HG03354 (cell line): ENCODE measurements around the gene ZSWIM5.
"Not testable (repeated sequence)": the region's sequence is repeated elsewhere in the genome, so short reads cannot be mapped to it uniquely, and the experiment has no call there.

Experiments
- ATAC-seq: cut with Tn5 transposase; IDR thresholded peaks from one replicate; pipeline ENCODE4 v1.9.1; 2021; ENCODE audit warnings: mild to moderate bottlenecking; ENCODE audit not compliant: unreplicated experiment, poor library complexity, severe bottlenecking

ZSWIM5 gene

DNA sequence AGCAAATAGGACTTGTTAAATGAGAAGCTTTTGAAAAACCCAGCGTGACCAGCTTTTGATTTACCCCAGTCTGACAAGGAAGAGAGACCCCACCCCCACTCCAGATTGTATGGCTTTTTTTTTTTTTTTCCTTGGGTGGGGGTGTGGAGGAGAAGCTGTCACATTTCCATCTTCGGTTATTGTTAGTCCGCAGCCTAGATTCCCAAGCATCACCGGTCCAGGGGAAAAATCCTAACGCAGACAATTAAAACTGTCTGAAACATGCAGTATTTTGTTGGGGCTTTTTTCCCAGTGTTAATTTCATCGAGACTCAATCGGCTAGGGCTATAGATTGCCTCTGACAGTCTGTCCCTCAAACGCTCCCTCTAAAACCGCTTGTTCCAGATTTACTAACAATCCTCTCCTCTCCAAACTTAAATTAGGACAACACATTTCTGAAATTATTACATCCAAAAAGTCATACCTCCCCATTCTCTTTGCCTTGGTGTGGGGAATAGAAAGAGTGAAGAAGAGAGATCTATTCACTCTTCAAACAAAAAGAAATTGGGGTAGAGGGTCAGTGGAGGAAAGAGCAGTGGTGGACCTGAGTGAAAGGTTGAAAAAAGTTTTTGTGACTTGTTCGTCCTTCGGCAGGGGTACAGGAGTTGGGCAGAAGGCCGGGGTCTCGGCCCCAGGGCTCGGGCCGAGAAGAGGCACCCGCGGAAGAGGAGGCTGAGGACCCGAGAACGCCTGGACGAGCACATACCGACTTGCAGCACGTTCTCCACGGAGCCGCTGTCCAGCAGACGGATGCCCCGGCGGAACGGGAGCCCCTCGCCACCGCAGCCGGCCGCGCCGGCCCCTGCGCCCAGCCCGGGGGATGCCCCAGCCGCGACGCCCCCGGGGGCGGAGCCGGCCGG is 1.1 kb downstream of the ZSWIM5 start:
- peak; percentile 27 for ATAC-seq

DNA sequence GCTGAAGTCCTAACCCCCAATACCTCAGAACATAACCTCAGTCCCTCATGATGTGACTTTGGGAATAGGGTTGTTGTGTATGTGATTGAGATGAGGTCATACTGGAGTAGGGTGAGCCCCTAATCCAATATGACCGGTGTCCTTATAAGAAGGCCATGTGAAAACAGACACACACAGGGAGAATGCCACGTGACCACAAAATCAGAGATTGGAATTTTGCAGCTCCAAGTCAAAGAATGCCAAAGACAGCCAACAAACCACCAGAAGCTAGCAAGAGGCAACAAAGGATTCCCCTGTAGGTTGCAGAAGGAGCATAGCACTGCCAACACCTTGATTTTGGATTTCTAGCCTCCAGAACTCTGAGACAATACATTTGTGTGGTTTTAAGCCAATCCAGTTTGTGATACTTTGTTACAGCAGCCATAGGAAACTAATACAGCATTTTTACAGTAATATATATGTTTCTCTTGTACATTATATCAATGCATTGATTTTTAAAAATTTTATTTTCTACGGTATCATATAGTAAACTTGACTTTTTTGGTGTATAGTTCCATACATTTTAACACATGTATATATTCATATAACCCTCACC is 5.4 kb downstream of the ZSWIM5 start:
- ATAC-seq: no peak

DNA sequence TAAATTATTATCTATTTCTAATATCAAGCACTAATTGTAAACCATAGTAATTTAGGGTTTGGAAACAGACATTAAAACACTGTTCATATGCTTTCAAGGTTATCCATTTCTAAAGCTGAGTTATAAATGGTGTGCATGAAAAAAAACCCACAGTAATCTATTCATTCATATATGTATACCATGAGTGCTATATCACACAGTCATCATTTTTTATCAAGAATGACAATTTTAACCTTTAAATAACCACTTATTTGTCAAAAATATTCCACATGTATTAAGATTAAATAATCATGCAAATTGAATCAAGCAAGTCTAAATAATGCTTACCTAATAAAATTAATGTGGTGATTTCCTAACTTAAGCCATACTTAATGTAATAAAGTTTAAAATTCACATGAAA is 6.0 kb downstream of the ZSWIM5 start:
- no peak for ATAC-seq

DNA sequence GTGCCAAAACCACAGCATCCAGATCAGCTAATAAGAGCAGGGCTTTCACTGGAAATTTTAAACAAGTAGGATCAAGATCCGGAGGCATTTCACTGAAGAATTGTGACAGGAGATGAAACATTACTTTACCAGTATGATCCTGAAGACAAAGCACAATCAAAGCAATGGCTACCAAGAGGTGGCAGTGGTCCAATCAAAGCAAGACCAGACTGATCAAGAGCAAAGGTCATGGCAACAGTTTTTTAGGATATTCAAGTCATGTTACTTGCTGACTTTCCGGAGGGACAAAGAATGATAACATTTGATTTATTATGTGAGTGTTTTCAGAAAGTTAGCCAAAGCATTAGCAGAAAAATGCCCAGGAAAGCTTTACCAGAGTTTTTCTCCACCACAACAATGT is 8.2 kb downstream of the ZSWIM5 start:
- no peak for ATAC-seq

DNA sequence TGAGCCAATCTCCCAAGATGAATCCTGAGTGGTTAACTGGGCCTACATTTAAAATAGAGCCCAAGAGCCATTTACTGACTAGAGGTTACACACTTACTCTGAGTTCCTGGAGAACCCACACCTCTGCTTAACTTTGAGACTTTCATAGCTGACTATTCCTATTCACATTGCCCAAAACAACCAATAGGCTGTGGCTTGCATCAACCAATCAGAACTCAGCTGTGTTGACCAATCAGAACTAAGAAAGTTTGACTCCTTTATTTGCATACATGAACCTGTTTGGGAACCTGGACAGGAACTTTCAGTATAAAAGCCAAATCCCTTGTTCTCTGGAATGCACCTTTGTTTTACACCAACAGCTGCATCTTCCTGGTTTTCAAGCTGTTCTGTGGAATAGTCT is 9.5 kb downstream of the ZSWIM5 start:
- no peak for ATAC-seq

DNA sequence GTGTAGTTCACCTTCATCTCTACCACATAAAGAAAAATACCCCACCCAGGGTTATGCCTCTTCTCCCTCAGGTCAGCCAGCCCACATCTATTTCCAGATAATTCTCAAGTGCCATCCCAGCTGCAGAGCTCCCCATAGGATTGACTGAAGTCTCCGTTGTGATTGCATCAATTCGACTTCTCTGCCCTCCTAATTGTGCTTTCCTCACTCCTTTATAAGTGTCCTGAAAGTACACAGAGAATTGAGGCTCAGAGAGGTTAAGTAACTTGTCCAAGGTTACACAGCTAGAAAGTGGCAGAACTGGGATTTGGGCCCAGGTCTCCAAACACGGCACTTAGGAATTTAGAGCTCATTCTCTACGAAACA is 15.0 kb downstream of the ZSWIM5 start:
- no peak for ATAC-seq

DNA sequence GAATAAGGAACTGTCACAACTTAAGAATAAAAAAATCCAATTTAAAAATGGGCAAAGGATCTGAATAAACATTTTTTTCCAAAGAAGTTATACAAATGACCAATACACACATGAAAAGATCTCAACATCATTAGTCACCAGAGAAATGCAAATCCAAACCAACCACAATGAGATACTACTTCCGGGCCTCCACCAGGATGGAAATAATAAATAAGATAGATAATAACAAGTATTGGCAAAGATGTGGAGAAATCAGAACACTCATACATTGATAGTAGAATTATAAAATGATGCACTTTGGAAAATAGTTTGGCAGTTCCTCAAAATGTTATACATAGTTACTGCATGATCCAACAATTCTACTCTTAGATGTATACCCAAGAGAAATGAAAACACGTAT is 18.7 kb downstream of the ZSWIM5 start:
- ATAC-seq: no peak

DNA sequence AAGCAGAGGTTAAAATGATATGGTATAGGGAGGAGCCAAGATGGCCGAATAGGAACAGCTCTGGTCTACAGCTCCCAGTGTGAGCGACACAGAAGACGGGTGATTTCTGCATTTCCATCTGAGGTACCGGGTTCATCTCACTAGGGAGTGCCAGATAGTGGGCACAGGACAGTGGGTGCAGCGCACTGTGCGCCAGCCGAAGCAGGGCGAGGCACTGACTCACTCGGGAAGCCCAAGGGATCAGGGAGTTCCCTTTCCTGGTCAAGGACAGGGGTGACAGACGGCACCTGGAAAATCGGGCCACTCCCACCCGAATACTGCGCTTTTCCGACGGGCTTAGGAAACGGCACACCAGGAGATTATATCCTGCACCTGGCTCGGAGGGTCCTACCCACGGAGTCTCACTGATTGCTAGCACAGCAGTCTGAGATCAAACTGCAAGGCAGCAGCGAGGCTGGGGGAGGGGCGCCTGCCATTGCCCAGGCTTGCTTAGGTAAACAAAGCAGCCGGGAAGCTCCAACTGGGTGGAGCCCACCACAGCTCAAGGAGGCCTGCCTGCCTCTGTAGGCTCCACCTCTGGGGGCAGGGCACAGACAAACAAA is 26.4 kb downstream of the ZSWIM5 start:
- not testable (repeated sequence) for ATAC-seq

DNA sequence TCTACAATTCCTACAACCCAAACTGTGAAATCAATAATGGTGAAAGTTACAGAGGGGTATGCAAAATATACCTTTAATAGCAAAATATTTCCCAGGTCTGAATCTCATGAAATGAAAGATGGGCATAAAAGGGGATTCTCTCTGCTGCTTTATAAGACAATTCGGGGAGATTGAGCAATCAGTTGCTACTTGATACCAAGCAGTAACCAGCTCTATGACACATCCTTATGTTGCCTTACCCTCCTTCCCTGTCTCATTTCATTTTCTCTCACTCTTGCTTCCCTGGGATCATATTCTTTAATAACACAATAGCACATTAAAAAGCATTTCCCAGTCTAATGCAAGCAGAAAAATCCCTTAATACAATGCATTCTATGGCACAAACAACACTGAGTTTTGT is 29.0 kb downstream of the ZSWIM5 start:
- ATAC-seq: no peak

DNA sequence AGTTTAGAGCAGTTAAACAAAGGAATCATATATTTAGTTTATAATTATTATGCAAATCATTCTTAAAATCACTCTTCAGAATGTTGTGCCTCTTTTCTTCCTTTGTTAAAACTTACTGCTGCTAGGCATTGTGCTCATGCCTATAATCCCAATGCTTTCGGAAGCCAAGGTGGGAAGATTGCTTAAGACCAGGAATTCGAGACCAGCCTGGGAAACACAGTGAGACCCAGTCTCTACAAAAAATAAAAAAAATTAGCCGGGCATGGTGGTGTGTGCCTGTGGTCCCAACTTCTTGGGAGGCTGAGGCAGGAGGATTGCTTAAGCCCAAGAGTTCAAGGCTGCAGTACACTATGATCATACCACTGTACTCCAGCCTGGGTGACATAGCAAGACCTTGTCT is 33.6 kb downstream of the ZSWIM5 start:
- ATAC-seq: no peak

DNA sequence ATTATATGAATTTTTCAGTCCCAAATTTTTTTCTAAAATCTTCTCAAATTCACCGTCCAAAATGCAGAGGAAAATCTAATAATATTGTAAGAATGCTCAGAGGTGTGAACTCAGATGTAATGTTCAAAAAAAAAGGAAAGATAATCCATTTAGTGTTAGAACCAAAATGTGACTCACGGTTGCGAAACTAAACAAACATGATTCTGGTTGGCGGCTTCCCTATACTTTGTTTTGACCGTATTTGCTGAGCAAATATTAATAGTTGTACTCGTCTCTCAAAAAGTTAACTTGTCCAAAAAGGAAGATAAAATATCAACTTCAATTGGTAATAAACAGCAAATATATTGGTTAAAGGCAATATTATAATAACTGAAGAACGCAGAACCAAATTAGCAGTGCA is 34.4 kb downstream of the ZSWIM5 start:
- no peak for ATAC-seq

DNA sequence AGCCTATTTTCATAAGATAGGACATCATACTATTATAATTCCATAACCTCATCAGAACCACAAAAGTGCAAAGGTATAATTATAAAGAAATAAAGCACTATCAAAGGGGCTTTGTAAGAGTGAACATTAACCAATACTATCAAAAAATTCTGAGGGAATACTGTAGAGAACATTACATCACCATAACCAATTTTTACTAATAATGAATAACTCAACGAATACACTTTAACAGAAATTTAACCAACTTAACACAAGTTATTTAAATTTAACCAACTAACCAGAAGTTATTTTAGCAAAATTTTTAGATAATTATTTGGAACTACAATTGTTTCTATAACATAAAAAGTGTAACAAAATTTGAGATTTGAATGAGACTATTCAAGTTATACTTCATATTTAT is 34.8 kb downstream of the ZSWIM5 start:
- no peak for ATAC-seq

DNA sequence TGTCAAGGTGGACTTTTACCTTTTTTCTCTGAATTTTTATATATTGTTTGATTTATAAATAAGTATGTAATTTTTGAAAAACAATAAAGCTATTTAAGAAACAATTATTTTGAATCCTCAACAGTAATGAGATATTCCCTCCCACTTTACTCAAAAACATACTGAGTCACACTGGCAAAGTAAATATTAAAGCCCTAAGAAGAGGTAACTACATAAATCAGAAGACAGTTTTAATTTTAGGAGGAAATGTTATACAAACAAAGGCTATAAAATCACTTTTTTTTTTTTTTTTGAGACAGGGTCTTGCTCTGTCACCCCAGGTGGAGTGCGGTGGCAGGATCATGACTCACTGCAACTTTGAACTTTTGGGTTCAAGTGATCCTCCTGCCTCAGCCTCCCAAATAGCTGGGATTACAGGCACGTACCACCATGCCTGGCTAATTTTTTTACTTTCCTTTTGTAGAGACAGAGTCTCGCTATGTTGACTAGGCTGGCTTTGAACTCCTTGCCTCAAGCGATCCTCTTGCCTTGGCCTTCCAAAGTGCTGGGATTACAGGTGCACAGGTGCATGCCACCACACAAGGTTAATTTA is 36.2 kb downstream of the ZSWIM5 start:
- no peak for ATAC-seq

DNA sequence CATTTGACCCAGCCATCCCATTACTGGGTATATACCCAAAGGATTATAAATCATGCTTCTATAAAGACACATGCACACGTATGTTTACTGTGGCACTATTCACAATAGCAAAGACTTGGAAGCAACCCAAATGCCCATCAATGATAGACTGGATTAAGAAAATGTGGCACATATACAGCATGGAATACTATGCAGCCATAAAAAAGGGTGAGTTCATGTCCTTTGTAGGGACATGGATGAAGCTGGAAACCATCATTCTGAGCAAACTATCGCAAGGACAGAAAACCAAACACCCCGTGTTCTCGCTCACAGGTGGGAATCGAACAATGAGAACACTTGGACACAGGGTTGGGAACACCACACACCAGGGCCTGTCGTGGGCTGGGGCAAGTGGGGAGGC is 38.5 kb downstream of the ZSWIM5 start:
- ATAC-seq: not testable (repeated sequence)

DNA sequence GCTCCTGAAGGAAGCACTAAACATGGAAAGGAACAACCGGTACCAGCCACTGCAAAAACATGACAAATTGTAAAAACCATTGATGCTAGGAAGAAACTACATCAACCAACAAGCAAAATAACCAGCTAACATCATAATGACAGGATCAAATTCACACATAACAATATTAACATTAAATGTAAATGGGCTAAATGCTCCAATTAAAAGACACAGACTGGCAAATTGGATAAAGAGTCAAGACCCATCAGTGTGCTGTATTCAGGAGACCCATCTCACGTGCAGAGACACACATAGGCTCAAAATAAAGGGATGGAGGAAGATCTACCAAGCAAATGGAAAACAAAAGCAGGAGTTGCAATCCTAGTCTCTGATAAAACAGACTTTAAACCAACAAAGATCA is 42.1 kb downstream of the ZSWIM5 start:
- not testable (repeated sequence) for ATAC-seq

DNA sequence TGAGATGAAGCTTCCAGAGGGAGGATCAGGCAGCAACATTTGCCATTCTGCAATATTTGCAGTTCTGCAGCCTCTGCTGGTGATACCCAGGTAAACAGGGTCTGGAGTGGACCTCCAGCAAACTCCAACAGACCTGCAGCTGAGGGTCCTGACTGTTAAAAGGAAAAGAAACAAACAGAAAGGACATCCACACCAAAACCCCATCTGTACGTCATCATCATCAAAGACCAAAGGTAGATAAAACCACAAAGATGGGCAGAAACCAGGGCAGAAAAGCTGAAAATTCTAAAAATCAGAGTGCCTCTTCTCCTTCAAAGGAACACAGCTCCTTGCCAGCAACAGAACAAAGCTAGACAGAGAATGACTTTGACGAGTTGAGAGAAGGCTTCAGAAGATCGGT is 43.3 kb downstream of the ZSWIM5 start:
- not testable (repeated sequence) for ATAC-seq

DNA sequence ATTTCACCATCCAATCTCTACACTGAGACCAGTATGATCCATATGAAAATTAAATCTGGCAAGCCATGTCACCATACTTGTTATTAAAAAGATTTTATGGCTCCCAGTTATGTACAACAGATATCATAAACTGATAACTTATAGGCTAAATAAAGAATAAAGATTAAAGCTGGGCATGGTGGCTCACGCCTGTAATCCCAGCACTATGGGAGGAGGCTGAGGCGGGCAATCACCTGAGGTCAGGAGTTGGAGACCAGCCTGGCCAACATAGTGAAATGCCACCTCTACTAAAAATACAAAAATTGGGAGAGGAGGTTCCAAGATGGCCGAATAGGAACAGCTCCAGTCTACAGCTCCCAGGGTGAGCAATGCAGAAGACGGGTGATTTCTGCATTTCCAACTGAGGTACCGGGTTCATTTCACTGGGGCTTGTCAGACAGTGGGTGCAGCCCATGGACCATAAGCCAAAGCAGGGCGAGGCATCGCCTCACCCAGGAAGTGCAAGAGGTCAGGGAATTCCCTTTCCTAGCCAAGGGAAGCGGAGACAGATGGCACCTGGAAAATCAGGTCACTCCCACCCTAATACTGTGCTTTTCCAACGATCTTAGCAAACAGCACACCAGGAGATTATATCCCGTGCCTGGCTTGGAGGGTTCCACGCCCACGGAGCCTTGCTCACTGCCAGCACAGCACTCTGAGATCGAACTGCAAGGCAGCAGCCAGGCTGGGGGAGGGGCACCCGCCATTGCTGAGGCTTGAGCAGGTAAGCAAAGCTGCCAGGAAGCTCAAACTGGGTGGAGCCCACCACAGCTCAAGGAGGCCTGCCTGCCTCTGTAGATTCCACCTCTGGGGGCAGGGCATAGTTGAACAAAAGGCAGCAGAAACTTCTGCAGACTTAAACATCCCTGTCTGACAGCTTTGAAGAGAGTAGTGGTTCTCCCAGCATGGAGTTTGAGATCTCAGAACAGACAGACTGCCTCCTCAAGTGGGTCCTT is 44.1 kb downstream of the ZSWIM5 start:
- not testable (repeated sequence) for ATAC-seq

DNA sequence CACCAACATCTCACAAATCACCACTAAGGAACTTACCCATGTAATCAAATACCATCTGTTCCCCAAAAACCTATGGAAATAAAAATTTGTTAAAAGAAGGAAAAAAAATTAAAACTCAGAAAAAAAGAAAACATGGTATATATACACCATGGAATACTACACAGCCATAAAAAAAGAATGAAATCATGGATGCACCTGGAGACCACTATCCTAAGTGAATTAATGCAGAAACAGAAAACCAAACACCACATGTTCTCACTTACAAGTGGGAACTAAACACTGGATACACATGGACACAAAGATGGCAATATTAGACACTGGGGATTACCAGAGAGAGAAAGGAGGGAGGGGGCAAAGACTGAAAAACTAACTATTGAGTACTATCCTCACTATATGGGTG is 50.4 kb downstream of the ZSWIM5 start:
- no peak for ATAC-seq

DNA sequence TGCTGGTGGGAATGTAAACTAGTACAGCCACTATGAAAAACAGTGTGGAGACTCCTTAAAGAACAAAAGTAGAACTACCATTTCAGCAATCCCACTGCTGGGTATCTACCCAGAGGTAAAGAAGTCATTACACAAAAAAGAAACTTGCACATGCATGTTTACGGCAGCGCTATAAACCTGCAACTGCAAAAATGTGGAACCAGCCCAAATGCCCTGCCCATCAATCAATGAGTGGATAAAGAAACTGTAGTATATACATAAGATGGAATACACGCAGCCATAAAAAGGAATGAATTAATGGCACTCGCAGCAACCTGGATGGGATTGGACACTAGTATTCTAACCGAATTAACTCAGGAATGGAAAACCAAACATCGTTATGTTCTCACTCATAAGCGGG is 51.0 kb downstream of the ZSWIM5 start:
- ATAC-seq: no peak

DNA sequence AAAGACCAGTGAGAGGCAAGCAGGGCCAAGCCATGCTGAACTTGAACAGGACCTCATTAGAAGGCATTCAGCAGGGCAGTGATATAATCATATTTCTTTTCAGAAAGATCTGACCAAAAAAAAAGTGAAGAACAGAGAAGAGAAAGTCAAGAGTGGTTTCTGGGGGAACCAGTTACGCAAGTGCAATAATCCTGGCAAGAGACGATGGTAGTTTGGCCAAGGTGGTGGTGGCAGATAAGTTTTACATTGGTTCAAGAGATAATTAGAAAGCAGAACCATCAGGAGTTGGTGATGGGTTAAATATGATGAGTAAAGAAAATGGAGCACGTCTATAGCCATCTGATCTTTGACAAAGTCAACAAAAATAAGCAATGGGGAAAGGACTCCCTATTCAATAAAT is 54.3 kb downstream of the ZSWIM5 start:
- ATAC-seq: no peak
